ENCODE results near the gene SDHB. TPM values are rescaled to one million over a fixed set of nuclear protein-coding genes. Genes with fewer than 3 reads are reported as not detected.

The SDHB gene
- total and polyA plus RNA-seq, 2 of the 13 experiments (the other 11 are each of a cell fraction or from before 2014, with no cell fraction given), result 136 to 142 TPM

GRCh38 chr1:16993521-16994038 is 60.3 kb downstream of the SDHB start (continued):
- no peak for TF ChIP-seq MTF2 (CRISPR knock-in tag; IDR thresholded peaks at IDR 0.05; ENCODE audit: borderline replicate concordance)
- TF ChIP-seq ADNP (CRISPR knock-in tag; IDR thresholded peaks at IDR 0.05), result no peak
- TF ChIP-seq ZNF703 (CRISPR knock-in tag; IDR thresholded peaks at IDR 0.05; ENCODE audit: borderline replicate concordance), result no peak
- no peak for TF ChIP-seq KLF16 (CRISPR knock-in tag; IDR thresholded peaks at IDR 0.05)
- TF ChIP-seq CREBL2 (CRISPR knock-in tag; IDR thresholded peaks at IDR 0.05; ENCODE audit: borderline replicate concordance), result no peak
- no peak for TF ChIP-seq ZNF33B (CRISPR knock-in tag; IDR thresholded peaks at IDR 0.05)
- no peak for TF ChIP-seq SIN3B (IDR thresholded peaks at IDR 0.05; ENCODE audit: low read length)

- CTCF ChIA-PET (ENCODE audit: low intra/inter-chr PET ratio, low total read pairs), result no interaction called here
- no peaks in the 10 kb centered on the region for H3K79me2 ChIP-seq (ENCODE audit: insufficient read depth, low read length)
- no peak overlapping the region for H2AFZ ChIP-seq (ENCODE audit: low read length)
- POLR2A ChIA-PET, result no interaction called here
- no peaks in the 10 kb centered on the region for H3K4me1 ChIP-seq (ENCODE audit: insufficient read depth, low read length)
- no peaks in the 10 kb centered on the region for H4K20me1 ChIP-seq (ENCODE audit: insufficient read depth, low read length)
- no peaks in the 10 kb centered on the region for H3K27me3 ChIP-seq (ENCODE audit: control insufficient read depth in 1 of 2, insufficient read depth in 2 of 2, low read length in 2 of 2)
- no peak overlapping the region for H3K9ac ChIP-seq (ENCODE audit: insufficient read depth, low read depth, low read length)
- no peak for FAIRE-seq
- TF ChIP-seq ZKSCAN1 (IDR thresholded peaks at IDR 0.05; ENCODE audit: low read length), result 0 out of 2 replicates have a peak, but pooled peaks have one; percentile 37
- no peak for TF ChIP-seq PRDM10 (CRISPR knock-in tag; IDR thresholded peaks at IDR 0.05; ENCODE audit: low read depth)
- H3K36me3 ChIP-seq (replicated peaks in 1 of 2; ENCODE audit: control insufficient read depth in 1 of 2, insufficient read depth in 2 of 2, low read length in 2 of 2), result no peaks in the 10 kb centered on the region
- no peaks in the 10 kb centered on the region for H3K9me3 ChIP-seq (ENCODE audit: low read length)
- no peak overlapping the region for H3K4me3 ChIP-seq (replicated peaks in 1 of 3; ENCODE audit: insufficient read depth in 1 of 3, low read depth in 2 of 3, low read length in 3 of 3)
- WGBS (ENCODE audit: low lambda C conversion rate), result 98% methylated on average over 9 of the region's 9 CpGs
- ATAC-seq, result no peak
- in situ Hi-C loops (cut with HindIII; ENCODE audit: extremely low pct_ligation_motif_present, low pct_unique_long_range_greater_than_20kb), result no loop called here
- H3K27ac ChIP-seq (ENCODE audit: extremely low read length, insufficient read depth, low read length), result no peak overlapping the region
- no peak for DNase-seq (ENCODE audit: low spot score)
- no TSS peak for BruUV-seq (replicated peaks)
- no peak overlapping the region for H3K4me2 ChIP-seq (ENCODE audit: low read depth, low read length)
- intact Hi-C loops (cut with micrococcal nuclease; ENCODE audit: unreplicated experiment), result no loop called here
Observed at GRCh38 chr1:16992675-16993074, 61.2 kb downstream of the SDHB start.

All from HepG2 (cell line).